Measurements from ENCODE around the gene KBTBD4. TPM values are rescaled to one million over a fixed set of nuclear protein-coding genes. Genes with fewer than 3 reads are reported as not detected.
A peak's percentile ranks its signal among the peaks of the same experiment; 100 is the strongest.

Gene KBTBD4
- total RNA-seq, 1 experiment from 2014 or later = 12.3 TPM

- TF ChIP-seq ZNF232 (CRISPR knock-in tag; IDR thresholded peaks at IDR 0.05) (peak; percentile 47; the same call in 1 of the 2 replicates), ZNF396 (CRISPR knock-in tag; IDR thresholded peaks at IDR 0.05; ENCODE audit: borderline replicate concordance) (no peak), AFF4 (CRISPR knock-in tag; IDR thresholded peaks at IDR 0.05; ENCODE audit: borderline replicate concordance) (no peak), ZBTB43 (CRISPR knock-in tag; IDR thresholded peaks at IDR 0.05) (no peak; the same call in 1 of the 2 replicates), RELA (CRISPR knock-in tag; IDR thresholded peaks at IDR 0.05; ENCODE audit: borderline replicate concordance) (peak; percentile 75; the same call in 1 of the 2 replicates), FOXK1 (CRISPR knock-in tag; IDR thresholded peaks at IDR 0.05) (0 out of 2 replicates have a peak, but pooled peaks have one; percentile 50), MYBL2 (CRISPR knock-in tag; IDR thresholded peaks at IDR 0.05) (no peak), HMGXB4 (CRISPR knock-in tag; IDR thresholded peaks at IDR 0.05) (peak; percentile 77; the same call in 1 of the 2 replicates), NR3C1 (CRISPR knock-in tag; conservative IDR thresholded peaks at IDR 0.05; ENCODE audit: low read depth) (no peak), JUN (CRISPR knock-in tag; IDR thresholded peaks at IDR 0.05) (0 out of 2 replicates have a peak, but pooled peaks have one; percentile 26), ARID4B (CRISPR knock-in tag; IDR thresholded peaks at IDR 0.05; ENCODE audit: borderline replicate concordance) (peak; percentile 15; the same call in 1 of the 2 replicates), ZMAT4 (CRISPR knock-in tag; IDR thresholded peaks at IDR 0.05) (no peak), ATF1 (CRISPR knock-in tag; IDR thresholded peaks at IDR 0.05) (no peak; the same call in 1 of the 2 replicates), PRDM15 (CRISPR knock-in tag; IDR thresholded peaks at IDR 0.05) (peak; percentile 40; the same call in 1 of the 2 replicates), RORB (CRISPR knock-in tag; IDR thresholded peaks at IDR 0.05) (no peak), ZNF423 (CRISPR knock-in tag; IDR thresholded peaks at IDR 0.05) (no peak)
Measured at GRCh38 chr11:47552566-47553405, 26.0 kb downstream of the KBTBD4 start, which contains the start of gene CELF1 (continued).

Measured in WTC11 (cell line).